Esophagus mucosa (tissue), 1 donor: Measurements from ENCODE around the gene PALD1. TPM values are rescaled to one million over a fixed set of nuclear protein-coding genes. Genes with fewer than 3 reads are reported as not detected.

ENCODE experiments used
- ATAC-seq: fragments of 200-7000 bp; cut with Tn5 transposase; one replicate; pipeline ENCODE4 v1.9.1; 2020
- total RNA-seq: library from RNA; stranded (reverse); gene quantifications from one replicate; pipeline ENCODE4 v1.2.4, GENCODE V29; 2023
- donor health status: DM: yes; HTN: yes; CAD: no.

PALD1 gene
- total RNA-seq, 1 donor from 2014 or later, result 4.6 TPM

- ATAC-seq, result no peak
These were observed 79.7 kb downstream of the PALD1 start for GRCh38 chr10:70558295-70558694.

GRCh38 chr10:70558871-70559810 is 80.6 kb downstream of the PALD1 start:
- ATAC-seq, result peak; percentile 46

GRCh38 chr10:70559861-70560260 is 81.3 kb downstream of the PALD1 start:
- ATAC-seq, result no peak

- no peak for ATAC-seq
These were observed 82.0 kb downstream of the PALD1 start for GRCh38 chr10:70560511-70560941.

GRCh38 chr10:70561070-70561469 is 82.5 kb downstream of the PALD1 start:
- ATAC-seq, result no peak

- no peak for ATAC-seq
These were observed 83.0 kb downstream of the PALD1 start for GRCh38 chr10:70561558-70561957.

- ATAC-seq, result no peak
These were observed 83.6 kb downstream of the PALD1 start for GRCh38 chr10:70562036-70562755.

GRCh38 chr10:70563230-70563629 is 84.7 kb downstream of the PALD1 start:
- no peak for ATAC-seq

GRCh38 chr10:70564113-70564725 is 85.7 kb downstream of the PALD1 start:
- ATAC-seq, result no peak

GRCh38 chr10:70564901-70565351 is 86.4 kb downstream of the PALD1 start:
- no peak for ATAC-seq

GRCh38 chr10:70565556-70566514 is 87.3 kb downstream of the PALD1 start:
- no peak for ATAC-seq

- no peak for ATAC-seq
These were observed 88.1 kb downstream of the PALD1 start for GRCh38 chr10:70566515-70567290.

- no peak for ATAC-seq
These were observed 89.0 kb downstream of the PALD1 start for GRCh38 chr10:70567603-70568002.

GRCh38 chr10:70568113-70568512 is 89.5 kb downstream of the PALD1 start:
- no peak for ATAC-seq

GRCh38 chr10:70568781-70569495 is 90.4 kb downstream of the PALD1 start:
- ATAC-seq, result no peak

GRCh38 chr10:70571236-70571635 is 92.7 kb downstream of the PALD1 start:
- no peak for ATAC-seq

- no peak for ATAC-seq
These were observed 93.3 kb downstream of the PALD1 start for GRCh38 chr10:70571636-70572439.

- ATAC-seq, result peak; percentile 70
These were observed 95.3 kb downstream of the PALD1 start for GRCh38 chr10:70573599-70574506.
